Stimulated activated CD4-positive, alpha-beta T cell treated with anti-CD3 and anti-CD28 coated beads, Interleukin-15, amount 100 ng/mL, for 48 hours (primary cell): ENCODE results near the gene SYNGR1.
"Not testable (repeated sequence)": the region's sequence is repeated elsewhere in the genome, so short reads cannot be mapped to it uniquely, and the experiment has no call there.

Experiments
- DNase-seq, 2 donors: peaks; one replicate each; pipeline ENCODE4 v3.0.0-alpha.2; 2020; ENCODE audit warnings: low read depth in 2 of 2

Gene SYNGR1

DNA sequence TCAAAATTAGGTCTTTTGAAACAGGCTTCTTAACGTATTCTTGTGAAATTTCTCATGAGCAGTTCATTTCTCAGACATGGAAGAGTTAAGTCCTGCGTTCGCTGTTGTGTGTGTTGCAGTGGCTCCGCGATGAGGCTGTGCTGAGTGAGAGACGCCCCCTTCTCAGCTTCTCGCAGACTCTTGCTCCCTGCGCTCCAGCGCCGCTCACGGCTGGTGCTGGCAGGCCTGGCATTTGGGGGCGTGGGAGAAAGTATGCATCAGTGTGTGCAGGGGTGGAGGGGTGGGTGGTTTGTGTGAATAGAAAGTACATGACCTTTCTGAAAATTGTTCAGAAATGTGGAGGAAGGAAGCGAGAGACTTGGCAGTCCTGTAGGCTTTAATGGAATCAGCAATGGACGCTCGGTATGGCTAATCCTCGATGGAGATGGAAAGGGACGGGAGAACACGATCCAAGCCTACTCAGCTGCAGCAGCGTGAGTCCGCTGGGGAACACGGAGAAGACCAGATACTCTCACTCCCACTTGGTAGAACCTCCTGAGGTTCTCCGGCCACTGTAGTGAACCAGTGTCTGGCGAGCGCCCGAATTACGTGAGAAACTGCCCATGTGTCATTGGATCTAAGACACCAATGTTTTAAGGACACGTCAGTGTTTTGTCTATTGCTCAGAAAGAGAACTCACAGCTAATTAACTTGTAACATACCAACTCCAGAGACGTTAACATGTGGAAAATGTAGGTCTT, 55.7 kb downstream of the SYNGR1 start:
- DNase-seq, result peak in 1 of 2 donors; percentile 39

- no peak for DNase-seq
Measured at GRCh38 chr22:39408173-39408572, 58.4 kb downstream of the SYNGR1 start.

GRCh38 chr22:39408807-39409206, 59.0 kb downstream of the SYNGR1 start:
- DNase-seq, result no peak

DNA sequence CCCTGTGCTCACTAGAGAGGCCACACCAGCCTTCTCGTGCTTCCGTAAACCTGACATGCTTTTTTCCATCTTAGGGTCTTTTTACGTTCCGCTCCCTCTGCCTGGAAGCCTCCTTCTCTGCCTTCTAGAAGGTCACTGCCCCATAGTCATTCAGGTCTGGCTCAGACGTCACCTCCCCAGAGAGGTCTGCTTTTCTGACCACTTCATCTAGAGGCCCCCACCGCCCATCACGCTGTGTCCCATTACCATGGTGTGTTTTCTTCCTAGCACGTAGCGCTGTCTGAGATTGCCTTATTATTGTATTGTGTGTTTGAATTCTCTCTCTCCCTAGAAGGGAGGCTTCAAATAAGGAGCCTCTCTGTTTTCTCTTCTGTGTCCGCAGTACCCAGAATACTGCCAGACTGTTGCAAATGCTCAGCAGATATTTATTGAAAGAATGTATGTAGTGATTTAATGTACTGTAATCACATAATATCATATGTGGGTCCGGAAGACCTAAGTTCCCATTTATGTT, 59.8 kb downstream of the SYNGR1 start:
- no peak for DNase-seq

DNA sequence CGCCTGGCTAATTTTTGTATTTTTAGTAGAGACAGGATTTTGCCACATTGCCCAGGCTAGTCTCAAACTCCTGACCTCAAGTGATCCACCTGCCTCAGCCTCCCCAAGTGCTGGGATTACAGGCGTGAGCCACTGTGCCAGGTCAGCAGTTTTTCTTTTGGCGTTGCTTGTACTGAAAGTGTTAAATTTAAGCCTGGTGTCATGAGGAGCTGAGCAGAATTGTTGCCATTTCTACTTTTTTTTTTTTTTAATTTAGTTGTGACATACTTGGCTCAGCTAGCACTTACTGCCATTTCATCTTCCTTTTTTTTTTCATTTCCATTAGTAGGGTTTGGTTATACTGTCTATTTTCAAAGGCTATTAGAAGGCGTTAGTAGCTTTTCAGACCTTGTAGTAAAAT, 60.5 kb downstream of the SYNGR1 start:
- DNase-seq, result no peak

DNA sequence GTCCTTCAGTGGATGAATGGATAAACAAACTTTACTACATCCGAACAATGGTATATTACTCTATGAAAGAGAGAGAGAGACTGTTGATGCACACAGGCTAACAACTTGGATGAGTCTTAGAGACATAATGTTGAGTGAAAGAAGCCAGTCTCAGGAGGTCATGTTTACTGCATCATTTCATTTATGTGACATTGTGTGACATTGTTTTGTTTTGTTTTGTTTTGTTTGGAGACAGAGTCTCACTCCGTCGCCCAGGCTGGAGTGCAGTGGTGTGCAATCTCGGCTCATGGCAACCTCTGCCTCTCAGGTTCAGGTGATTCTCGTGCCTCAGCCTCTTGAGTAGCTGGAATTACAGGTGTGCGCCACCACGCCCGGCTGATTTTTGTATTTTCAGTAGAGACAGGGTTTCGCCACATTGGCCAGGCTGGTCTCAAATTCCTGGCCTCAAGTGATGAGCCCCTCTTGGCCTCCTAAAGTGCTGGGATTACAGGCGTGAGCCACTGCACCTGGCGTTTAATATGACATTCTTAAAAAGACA, 62.1 kb downstream of the SYNGR1 start:
- DNase-seq, result not testable (repeated sequence)

DNA sequence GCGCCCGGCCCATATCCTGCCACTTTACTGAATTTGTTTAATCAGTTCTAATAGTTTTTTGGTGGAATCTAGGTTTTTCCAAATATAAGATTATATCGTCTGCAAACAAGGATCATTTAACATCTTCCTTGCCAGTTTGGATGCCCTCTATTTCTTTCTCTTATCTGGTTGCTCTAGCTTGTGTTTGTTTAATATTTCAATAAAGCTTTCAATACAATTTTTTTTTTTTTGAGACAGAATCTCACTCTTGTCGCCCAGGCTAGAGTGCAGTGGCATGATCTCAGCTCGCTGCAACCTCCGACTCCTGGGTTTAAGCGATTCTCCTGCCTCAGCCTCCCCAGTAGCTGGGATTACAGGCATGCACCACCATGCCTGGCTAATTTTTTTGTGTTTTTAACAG, 63.4 kb downstream of the SYNGR1 start:
- not testable (repeated sequence) for DNase-seq

DNA sequence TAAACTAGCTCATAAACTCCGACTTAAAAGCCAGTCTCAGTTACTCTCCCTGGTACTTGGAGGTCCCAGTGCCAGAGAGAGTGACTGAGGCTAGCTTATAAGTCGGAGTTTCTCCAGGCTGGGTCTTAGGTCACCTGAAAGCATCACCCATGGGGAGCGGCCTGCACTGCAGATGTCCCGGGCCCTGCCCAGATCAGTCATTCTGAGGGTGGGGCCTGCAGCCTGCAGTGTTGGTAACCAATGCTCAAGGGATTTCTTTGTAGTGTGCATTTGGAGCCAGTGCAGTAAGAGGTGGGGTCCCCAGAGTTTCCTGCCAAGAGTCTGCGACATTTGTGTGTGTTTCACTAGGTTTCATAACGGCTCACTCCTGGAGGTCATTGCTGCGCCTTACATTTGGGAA, 64.6 kb downstream of the SYNGR1 start:
- no peak for DNase-seq

- DNase-seq, result no peak
Measured at GRCh38 chr22:39414886-39415285, 65.1 kb downstream of the SYNGR1 start.

- no peak for DNase-seq
Measured at GRCh38 chr22:39415506-39415905, 65.7 kb downstream of the SYNGR1 start.

DNA sequence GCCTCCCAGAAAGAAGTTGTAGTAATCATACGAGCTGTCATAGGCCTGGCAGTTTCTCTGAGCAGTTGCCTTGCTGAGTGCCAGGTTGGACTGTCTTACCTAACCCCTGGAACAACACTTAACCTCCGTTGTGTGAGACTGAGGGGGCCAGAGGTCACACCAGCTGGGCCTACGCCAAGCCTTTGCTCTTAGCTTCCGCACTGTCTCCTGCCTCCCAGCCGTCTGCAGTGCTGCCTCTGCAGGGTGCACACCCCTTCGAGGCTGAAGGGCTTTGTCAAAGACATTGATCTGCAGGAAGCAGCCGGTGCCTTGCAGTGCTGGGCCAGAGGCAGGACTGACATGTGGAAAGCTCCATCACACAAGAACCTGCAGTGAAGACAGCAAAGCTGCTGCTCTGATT, 66.5 kb downstream of the SYNGR1 start:
- DNase-seq, result no peak

GRCh38 chr22:39417641-39418040, 67.8 kb downstream of the SYNGR1 start:
- no peak for DNase-seq

DNA sequence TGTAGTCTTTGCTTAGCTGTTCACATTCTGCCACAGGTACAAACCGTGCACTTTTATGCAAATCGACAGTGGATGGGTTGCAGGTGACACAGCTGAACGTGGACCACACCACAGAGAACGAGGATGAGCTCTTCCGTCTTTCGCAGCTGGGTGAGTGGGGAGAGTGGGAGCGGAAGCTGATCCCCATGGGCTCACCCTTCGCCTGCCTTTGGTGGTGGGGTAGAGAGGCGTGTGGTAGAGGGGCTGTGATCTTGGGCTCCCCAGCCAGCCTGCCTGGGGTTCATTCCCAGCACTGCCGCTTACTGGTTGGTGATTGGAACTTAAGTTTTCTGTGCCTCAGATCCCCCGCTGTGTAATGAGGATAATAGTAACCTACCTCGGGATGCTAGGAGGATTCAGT, 68.9 kb downstream of the SYNGR1 start:
- no peak for DNase-seq

- DNase-seq, result no peak
Measured at GRCh38 chr22:39419096-39419495, 69.3 kb downstream of the SYNGR1 start.

- no peak for DNase-seq
Measured at GRCh38 chr22:39419911-39420310, 70.1 kb downstream of the SYNGR1 start.

- no peak for DNase-seq
Measured at GRCh38 chr22:39421691-39422090, 71.9 kb downstream of the SYNGR1 start.

- no peak for DNase-seq
Measured at GRCh38 chr22:39422101-39422500, 72.3 kb downstream of the SYNGR1 start.

- no peak for DNase-seq
Measured at GRCh38 chr22:39422721-39423120, 72.9 kb downstream of the SYNGR1 start.

DNA sequence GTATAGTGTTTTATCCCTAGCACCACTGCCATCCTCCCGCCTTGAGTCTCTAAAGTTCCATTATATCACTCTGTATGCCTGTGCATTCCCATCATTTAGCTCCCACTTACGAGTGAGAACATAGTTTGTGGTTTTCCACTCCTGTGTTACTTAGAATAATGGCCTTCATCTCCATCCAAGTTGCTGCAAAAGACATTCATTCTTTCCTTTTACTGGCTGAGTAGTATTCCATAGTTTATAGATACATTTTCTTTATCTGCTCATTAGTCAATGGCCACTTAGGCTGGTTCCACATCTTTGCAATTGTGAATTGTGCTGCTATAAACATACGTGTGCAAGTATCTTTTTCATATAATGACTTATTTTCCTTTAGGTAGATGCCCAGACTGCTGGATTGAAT, 74.2 kb downstream of the SYNGR1 start:
- no peak for DNase-seq

GRCh38 chr22:39426380-39427043, 76.7 kb downstream of the SYNGR1 start:
- no peak for DNase-seq

DNA sequence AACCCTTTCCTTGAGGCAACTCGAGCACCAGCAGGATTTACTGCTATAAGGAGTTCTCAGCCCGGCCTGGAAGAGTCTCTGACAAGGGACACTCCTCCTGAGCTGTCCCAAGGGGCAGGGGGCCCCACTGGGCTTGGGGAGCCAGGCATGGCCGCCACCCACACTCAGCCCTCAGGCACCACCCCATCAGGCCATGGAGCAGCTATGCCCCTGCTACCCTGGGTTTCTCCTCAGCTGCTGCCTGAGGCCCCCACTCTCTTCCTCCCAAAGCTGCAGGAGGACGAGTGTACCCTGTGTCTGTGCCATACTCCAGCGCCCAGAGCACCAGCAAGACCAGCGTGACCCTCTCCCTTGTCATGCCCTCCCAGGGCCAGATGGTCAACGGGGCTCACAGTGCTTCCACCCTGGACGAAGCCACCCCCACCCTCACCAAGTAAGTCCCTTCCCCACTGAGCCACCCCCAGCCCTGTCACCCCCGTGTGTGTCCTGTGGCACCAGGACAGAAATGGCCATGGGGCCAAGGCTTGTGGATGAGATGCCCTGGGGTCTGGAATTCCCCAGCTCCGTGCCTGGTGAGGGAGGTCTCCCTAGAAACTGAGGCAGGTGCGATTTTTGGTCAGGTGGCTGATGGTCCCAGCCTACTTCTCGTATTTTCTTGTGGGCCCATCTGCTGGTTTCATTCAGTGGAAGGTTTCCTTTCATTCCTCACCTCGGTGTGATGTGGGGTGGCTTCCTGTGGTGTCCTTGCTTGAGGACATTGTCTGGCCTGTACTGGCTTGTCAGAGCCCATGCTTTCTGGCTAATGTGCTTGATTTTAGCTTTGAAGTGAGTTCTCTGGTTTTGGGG, 78.2 kb downstream of the SYNGR1 start:
- no peak for DNase-seq

DNA sequence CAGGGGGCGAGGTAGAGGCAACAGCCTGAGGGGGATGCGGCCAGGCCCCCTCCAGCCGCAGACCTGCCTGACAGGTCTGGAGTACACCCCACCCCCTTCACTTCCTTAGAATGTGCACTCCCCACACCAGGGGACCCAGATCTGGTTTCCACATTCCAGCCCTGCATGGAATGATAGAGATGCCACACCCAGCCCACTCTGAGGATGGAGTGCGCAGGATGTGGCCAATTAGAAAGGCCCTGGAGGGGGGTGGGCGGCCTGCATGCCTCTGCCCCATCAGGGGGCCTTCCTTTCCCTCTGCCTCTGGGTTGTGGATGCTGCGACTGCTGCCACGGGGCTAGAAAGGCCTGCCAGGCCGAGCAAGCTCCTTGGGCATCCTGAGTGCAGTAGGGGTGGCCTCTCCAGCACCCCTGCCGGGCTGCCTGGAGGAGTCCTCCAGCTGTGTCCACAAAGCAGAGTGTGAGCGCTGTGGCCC, 78.8 kb downstream of the SYNGR1 start:
- DNase-seq, result no peak
